Medulla oblongata (tissue), 1 donor: ENCODE data around the gene PCDHA9.
A peak's percentile ranks its signal among the peaks of the same experiment; 100 is the strongest.
"Not testable (repeated sequence)": the region's sequence is repeated elsewhere in the genome, so short reads cannot be mapped to it uniquely, and the experiment has no call there.

Experiments used
- DNase-seq: peaks from one replicate; pipeline ENCODE4 v3.0.0-alpha.2; 2015; ENCODE audit errors: extremely low spot score

The PCDHA9 gene

DNA sequence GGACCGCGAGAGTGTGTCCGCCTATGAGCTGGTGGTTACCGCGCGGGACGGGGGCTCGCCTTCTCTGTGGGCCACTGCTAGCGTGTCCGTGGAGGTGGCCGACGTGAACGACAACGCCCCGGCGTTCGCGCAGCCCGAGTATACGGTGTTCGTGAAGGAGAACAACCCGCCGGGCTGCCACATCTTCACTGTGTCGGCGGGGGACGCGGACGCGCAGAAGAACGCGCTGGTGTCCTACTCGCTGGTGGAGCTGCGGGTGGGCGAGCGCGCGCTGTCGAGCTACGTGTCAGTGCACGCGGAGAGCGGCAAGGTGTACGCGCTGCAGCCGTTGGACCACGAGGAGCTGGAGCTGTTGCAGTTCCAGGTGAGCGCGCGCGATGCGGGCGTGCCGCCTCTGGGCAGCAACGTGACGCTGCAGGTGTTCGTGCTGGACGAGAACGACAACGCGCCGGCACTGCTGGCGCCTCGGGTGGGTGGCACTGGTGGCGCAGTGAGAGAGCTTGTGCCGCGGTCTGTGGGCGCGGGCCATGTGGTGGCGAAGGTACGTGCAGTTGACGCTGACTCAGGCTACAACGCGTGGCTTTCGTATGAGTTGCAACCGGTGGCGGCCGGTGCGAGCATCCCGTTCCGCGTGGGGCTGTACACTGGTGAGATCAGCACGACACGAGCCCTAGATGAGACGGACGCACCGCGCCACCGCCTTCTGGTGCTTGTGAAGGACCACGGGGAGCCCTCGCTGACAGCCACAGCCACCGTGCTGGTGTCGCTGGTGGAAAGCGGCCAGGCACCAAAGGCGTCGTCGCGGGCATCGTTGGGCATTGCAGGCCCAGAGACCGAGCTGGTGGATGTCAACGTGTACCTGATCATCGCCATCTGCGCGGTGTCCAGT lies 12.3 kb upstream of the PCDHA9 start:
- no peak for DNase-seq

GRCh38 chr5:140840978-140841962 lies 6.9 kb upstream of the PCDHA9 start, which contains the start of gene PCDHA8:
PCDHA8 (plus strand) TSS chr5:140841187; CDS start chr5:140841322, 135 bp downstream.
- DNase-seq: peak; percentile 42

DNA sequence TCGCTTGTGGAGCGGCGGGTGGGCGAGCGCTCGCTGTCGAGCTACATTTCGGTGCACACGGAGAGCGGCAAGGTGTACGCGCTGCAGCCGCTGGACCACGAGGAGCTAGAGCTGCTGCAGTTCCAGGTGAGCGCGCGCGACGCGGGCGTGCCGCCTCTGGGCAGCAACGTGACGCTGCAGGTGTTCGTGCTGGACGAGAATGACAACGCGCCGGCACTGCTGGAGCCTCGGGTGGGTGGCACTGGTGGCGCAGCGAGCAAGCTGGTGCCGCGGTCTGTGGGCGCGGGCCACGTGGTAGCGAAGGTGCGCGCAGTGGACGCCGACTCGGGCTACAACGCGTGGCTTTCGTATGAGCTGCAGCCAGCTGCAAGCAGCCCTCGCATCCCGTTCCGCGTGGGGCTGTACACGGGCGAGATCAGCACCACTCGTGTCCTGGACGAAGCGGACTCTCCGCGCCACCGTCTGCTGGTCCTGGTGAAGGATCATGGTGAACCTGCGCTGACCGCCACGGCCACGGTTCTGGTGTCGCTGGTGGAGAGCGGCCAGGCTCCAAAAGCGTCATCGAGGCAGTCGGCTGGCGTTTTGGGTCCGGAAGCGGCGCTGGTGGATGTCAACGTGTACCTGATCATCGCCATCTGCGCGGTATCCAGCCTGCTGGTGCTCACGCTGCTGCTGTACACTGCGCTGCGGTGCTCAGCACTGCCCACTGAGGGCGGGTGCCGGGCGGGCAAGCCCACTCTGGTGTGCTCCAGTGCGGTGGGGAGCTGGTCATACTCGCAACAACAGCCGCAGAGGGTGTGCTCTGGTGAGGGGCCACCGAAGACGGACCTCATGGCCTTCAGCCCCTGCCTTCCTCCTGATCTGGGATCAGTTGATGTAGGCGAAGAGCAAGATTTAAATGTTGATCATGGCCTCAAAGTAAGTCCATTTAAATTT lies 5.1 kb upstream of the PCDHA9 start:
- no peak for DNase-seq

- not testable (repeated sequence) for DNase-seq
Observed at GRCh38 chr5:140849831-140850634, 1.9 kb downstream of the PCDHA9 start.

GRCh38 chr5:140855772-140856674 lies 7.8 kb downstream of the PCDHA9 start, which contains the start of gene PCDHA10:
PCDHA10 (plus strand) TSS chr5:140855897; CDS start chr5:140856049, 152 bp downstream.
- peak; percentile 85 for DNase-seq

GRCh38 chr5:140857177-140857986 lies 9.2 kb downstream of the PCDHA9 start:
- DNase-seq: no peak

DNA sequence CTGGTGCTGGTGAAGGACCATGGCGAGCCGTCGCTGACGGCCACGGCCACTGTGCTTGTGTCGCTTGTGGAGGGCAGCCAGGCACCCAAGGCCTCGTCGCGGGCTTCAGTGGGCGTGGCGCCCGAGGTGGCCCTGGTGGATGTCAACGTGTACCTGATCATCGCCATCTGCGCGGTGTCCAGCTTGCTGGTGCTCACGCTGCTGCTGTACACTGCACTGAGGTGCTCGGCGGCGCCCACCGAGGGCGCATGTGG lies 9.7 kb downstream of the PCDHA9 start:
- no peak for DNase-seq

GRCh38 chr5:140862441-140863295 lies 14.5 kb downstream of the PCDHA9 start:
- DNase-seq: no peak

GRCh38 chr5:140868721-140869554 lies 20.8 kb downstream of the PCDHA9 start, which contains the start of gene PCDHA11:
PCDHA11 (plus strand) TSS chr5:140868957; CDS start chr5:140869104, 147 bp downstream.
- DNase-seq: peak; percentile 70

DNA sequence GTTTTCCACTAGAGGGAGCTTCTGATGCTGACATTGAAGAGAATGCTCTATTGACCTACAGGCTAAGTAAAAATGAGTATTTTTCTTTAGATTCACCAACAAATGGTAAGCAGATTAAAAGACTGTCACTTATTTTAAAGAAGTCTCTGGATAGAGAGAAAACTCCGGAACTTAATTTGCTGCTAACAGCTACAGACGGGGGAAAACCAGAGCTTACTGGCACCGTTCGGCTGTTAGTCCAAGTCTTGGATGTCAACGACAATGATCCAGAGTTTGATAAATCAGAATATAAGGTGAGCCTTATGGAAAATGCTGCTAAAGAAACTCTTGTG lies 21.3 kb downstream of the PCDHA9 start:
- DNase-seq: no peak

- no peak for DNase-seq
Observed at GRCh38 chr5:140870221-140871201, 22.3 kb downstream of the PCDHA9 start.

GRCh38 chr5:140875085-140876065 lies 27.2 kb downstream of the PCDHA9 start, which contains the start of gene PCDHA12:
PCDHA12 (plus strand) TSS chr5:140875308; CDS start chr5:140875473, 165 bp downstream.
- DNase-seq: peak; percentile 7

DNA sequence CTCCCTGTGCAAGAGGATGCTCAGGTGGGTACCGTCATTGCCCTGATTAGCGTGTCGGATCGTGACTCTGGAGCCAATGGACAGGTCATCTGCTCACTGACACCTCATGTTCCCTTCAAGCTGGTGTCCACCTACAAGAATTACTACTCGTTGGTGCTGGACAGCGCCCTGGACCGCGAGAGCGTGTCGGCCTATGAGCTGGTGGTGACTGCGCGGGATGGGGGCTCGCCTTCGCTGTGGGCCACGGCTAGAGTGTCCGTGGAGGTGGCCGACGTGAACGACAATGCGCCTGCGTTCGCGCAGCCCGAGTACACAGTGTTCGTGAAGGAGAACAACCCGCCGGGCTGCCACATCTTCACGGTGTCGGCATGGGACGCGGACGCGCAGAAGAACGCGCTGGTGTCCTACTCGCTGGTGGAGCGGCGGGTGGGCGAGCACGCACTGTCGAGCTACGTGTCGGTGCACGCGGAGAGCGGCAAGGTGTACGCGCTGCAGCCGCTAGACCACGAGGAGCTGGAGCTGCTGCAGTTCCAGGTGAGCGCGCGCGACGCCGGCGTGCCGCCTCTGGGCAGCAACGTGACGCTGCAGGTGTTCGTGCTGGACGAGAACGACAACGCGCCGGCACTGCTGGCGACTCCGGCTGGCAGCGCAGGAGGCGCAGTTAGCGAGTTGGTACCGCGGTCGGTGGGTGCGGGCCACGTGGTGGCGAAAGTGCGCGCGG lies 28.5 kb downstream of the PCDHA9 start:
- DNase-seq: not testable (repeated sequence)

DNA sequence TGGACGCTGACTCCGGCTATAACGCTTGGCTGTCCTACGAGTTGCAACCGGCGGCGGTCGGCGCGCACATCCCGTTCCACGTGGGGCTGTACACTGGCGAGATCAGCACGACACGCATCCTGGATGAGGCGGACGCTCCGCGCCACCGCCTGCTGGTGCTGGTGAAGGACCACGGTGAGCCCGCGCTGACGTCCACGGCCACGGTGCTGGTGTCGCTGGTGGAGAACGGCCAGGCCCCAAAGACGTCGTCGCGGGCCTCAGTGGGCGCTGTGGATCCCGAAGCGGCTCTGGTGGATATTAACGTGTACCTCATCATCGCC lies 29.0 kb downstream of the PCDHA9 start:
- no peak for DNase-seq
